Activated CD4-positive, alpha-beta T cell treated with anti-CD3 and anti-CD28 coated beads for 36 hours (primary cell): ENCODE results near the gene GAL. TPM values are rescaled to one million over a fixed set of nuclear protein-coding genes. Genes with fewer than 3 reads are reported as not detected.

ENCODE experiments used
- ATAC-seq: fragments of 200-7000 bp; cut with Tn5 transposase; one replicate; pipeline ENCODE4 v1.10.0; 2021; ENCODE audit warnings: mild to moderate bottlenecking, moderate library complexity
- CTCF ChIA-PET: fragments of 350-600 bp; sonication (Branson Sonifier 250); formaldehyde crosslinking; loops from one replicate; lab custom pipeline; 2021; ENCODE audit warnings: antibody characterized with exemption; lab: Charles Lee
- POLR2A ChIA-PET: fragments of 350-600 bp; sonication (Branson Sonifier 250); formaldehyde crosslinking; loops from one replicate; lab custom pipeline; 2021; ENCODE audit warnings: antibody characterized with exemption, inconsistent platforms; lab: Charles Lee
- DNase-seq: peaks from one replicate; pipeline ENCODE4 v3.0.0-alpha.2; 2020
- H3K27ac Mint-ChIP-seq: one replicate; pipeline ENCODE4 v1.8.0; 2021; ENCODE audit warnings: mixed read lengths
- H3K27me3 Mint-ChIP-seq: one replicate; pipeline ENCODE4 v1.8.0; 2021; ENCODE audit warnings: mixed read lengths
- H3K36me3 Mint-ChIP-seq: one replicate; pipeline ENCODE4 v1.8.0; 2021; ENCODE audit warnings: low read depth, mixed read lengths
- H3K4me1 Mint-ChIP-seq: one replicate; pipeline ENCODE4 v1.8.0; 2021; ENCODE audit warnings: mixed read lengths
- H3K4me3 Mint-ChIP-seq: one replicate; pipeline ENCODE4 v1.8.0; 2021; ENCODE audit warnings: mild to moderate bottlenecking, moderate library complexity, mixed read lengths
- H3K9me3 Mint-ChIP-seq: one replicate; pipeline ENCODE4 v1.8.0; 2021; ENCODE audit warnings: low read depth, mixed read lengths
- intact Hi-C, 2 experiments: fragments of 100-400 bp; cut with DNase I in 1 of 2; cut with micrococcal nuclease in 1 of 2; formaldehyde crosslinking; loops; one replicate each; pipeline versions ENCODE4 v1.14.2 to v1.15.1; 2022 to 2024; cut with DNase I, micrococcal nuclease
- total RNA-seq, 2 experiments: library from RNA; stranded (reverse); gene quantifications; one replicate each; pipeline ENCODE4 v1.2.3, GENCODE V29; 2021

Gene GAL
- total RNA-seq, 2 experiments from 2014 or later: 2.2 to 2.5 TPM

- no peak for ATAC-seq
These were observed 1.5 kb downstream of the GAL start for GRCh38 chr11:68685656-68686380.

GRCh38 chr11:68686486-68686885 is 2.1 kb downstream of the GAL start:
- DNase-seq (no peak), ATAC-seq (no peak)
- ChIA-PET POLR2A (no interaction called here), CTCF (interaction anchor here (0.6 kb wide), 1 partner anchor 9 kb away, joined by 3 read pairs; no protein-coding TSS in a partner anchor)
- no peaks in the 10 kb centered on the region for H3K36me3 Mint-ChIP-seq
- H3K4me3 Mint-ChIP-seq: no peak overlapping the region
- intact Hi-C loops: no loop called here
- no peak overlapping the region for H3K27ac Mint-ChIP-seq
- peaks cover 23% of the 10 kb centered on the region for H3K4me1 Mint-ChIP-seq
- peaks cover 36% of the 10 kb centered on the region for H3K27me3 Mint-ChIP-seq
- H3K9me3 Mint-ChIP-seq: no peaks in the 10 kb centered on the region

More at GRCh38 chr11:68685656-68686380, 1.5 kb downstream of the GAL start:
- intact Hi-C loops: no loop called here
- Mint-ChIP-seq H3K27me3 (peaks cover 36% of the 10 kb centered on the region), H3K9me3 (no peaks in the 10 kb centered on the region), H3K4me3 (no peak overlapping the region), H3K4me1 (peaks cover 16% of the 10 kb centered on the region), H3K36me3 (no peaks in the 10 kb centered on the region), H3K27ac (no peak overlapping the region)
- DNase-seq: no peak
- ChIA-PET POLR2A (no interaction called here), CTCF (interaction anchor here (0.5 kb wide), 1 partner anchor 396 kb away, joined by 3 read pairs; no protein-coding TSS in a partner anchor)

GRCh38 chr11:68687311-68687710 is 3.0 kb downstream of the GAL start:
- no peak for DNase-seq
- peaks cover 31% of the 10 kb centered on the region for H3K27me3 Mint-ChIP-seq
- CTCF ChIA-PET: no interaction called here
- no peak for ATAC-seq
- POLR2A ChIA-PET: no interaction called here
- H3K4me1 Mint-ChIP-seq: peaks cover 23% of the 10 kb centered on the region
- no peaks in the 10 kb centered on the region for H3K9me3 Mint-ChIP-seq
- H3K36me3 Mint-ChIP-seq: no peaks in the 10 kb centered on the region
- intact Hi-C loops: no loop called here
- H3K4me3 Mint-ChIP-seq: no peak overlapping the region
- H3K27ac Mint-ChIP-seq: no peak overlapping the region

- Mint-ChIP-seq H3K27ac (no peak overlapping the region), H3K27me3 (peaks cover 26% of the 10 kb centered on the region)
These were observed 3.6 kb downstream of the GAL start for GRCh38 chr11:68687986-68688385.

GRCh38 chr11:68688881-68689280 is 4.5 kb downstream of the GAL start:
- H3K27ac Mint-ChIP-seq: no peak overlapping the region
- peaks cover 19% of the 10 kb centered on the region for H3K4me1 Mint-ChIP-seq
- no peak overlapping the region for H3K4me3 Mint-ChIP-seq
- peaks cover 20% of the 10 kb centered on the region for H3K27me3 Mint-ChIP-seq
- CTCF ChIA-PET: no interaction called here
- intact Hi-C loops: no loop called here
- POLR2A ChIA-PET: no interaction called here
- ATAC-seq: no peak
- no peaks in the 10 kb centered on the region for H3K36me3 Mint-ChIP-seq
- no peaks in the 10 kb centered on the region for H3K9me3 Mint-ChIP-seq
- no peak for DNase-seq

More at GRCh38 chr11:68687986-68688385, 3.6 kb downstream of the GAL start:
- DNase-seq (no peak), ATAC-seq (no peak)
- H3K4me1 Mint-ChIP-seq: peaks cover 19% of the 10 kb centered on the region
- intact Hi-C loops: no loop called here
- no peaks in the 10 kb centered on the region for H3K9me3 Mint-ChIP-seq
- CTCF ChIA-PET: no interaction called here
- POLR2A ChIA-PET: no interaction called here
- no peak overlapping the region for H3K4me3 Mint-ChIP-seq
- no peaks in the 10 kb centered on the region for H3K36me3 Mint-ChIP-seq

- Mint-ChIP-seq H3K9me3 (no peaks in the 10 kb centered on the region), H3K4me1 (peaks cover 19% of the 10 kb centered on the region), H3K27me3 (peaks cover 20% of the 10 kb centered on the region), H3K36me3 (no peaks in the 10 kb centered on the region), H3K4me3 (no peak overlapping the region), H3K27ac (no peak overlapping the region)
- ATAC-seq (no peak), DNase-seq (no peak)
- ChIA-PET POLR2A (interaction anchor here (0.6 kb wide), 1 partner anchor 69 kb away, joined by 3 read pairs; no protein-coding TSS in a partner anchor), CTCF (no interaction called here)
- intact Hi-C loops: no loop called here
These were observed 5.6 kb downstream of the GAL start for GRCh38 chr11:68689737-68690625.

- intact Hi-C loops: no loop called here
- Mint-ChIP-seq H3K9me3 (no peaks in the 10 kb centered on the region), H3K36me3 (no peaks in the 10 kb centered on the region), H3K4me1 (peaks cover 19% of the 10 kb centered on the region), H3K27ac (no peak overlapping the region), H3K4me3 (no peak overlapping the region), H3K27me3 (peaks cover 14% of the 10 kb centered on the region)
- CTCF ChIA-PET: no interaction called here
- POLR2A ChIA-PET: no interaction called here
- peak; percentile 42 for DNase-seq
- ATAC-seq: peak; percentile 64
These were observed 6.5 kb downstream of the GAL start for GRCh38 chr11:68690671-68691401.

- intact Hi-C loops: no loop called here
- H3K27ac Mint-ChIP-seq: no peak overlapping the region
- CTCF ChIA-PET: no interaction called here
- no peaks in the 10 kb centered on the region for H3K36me3 Mint-ChIP-seq
- DNase-seq (no peak), ATAC-seq (no peak)
- H3K4me3 Mint-ChIP-seq: no peak overlapping the region
- H3K27me3 Mint-ChIP-seq: peaks cover 10% of the 10 kb centered on the region
- POLR2A ChIA-PET: no interaction called here
- peaks cover 19% of the 10 kb centered on the region for H3K4me1 Mint-ChIP-seq
- peaks cover 3% of the 10 kb centered on the region for H3K9me3 Mint-ChIP-seq
These were observed 7.0 kb downstream of the GAL start for GRCh38 chr11:68691402-68691784.

- no peak overlapping the region for H3K4me3 Mint-ChIP-seq
- DNase-seq: no peak
- ChIA-PET CTCF (no interaction called here), POLR2A (no interaction called here)
- H3K36me3 Mint-ChIP-seq: no peaks in the 10 kb centered on the region
- peaks cover 19% of the 10 kb centered on the region for H3K4me1 Mint-ChIP-seq
- intact Hi-C loops: no loop called here
- ATAC-seq: no peak
- no peak overlapping the region for H3K27ac Mint-ChIP-seq
- H3K9me3 Mint-ChIP-seq: peaks cover 6% of the 10 kb centered on the region
- peaks cover 10% of the 10 kb centered on the region for H3K27me3 Mint-ChIP-seq
These were observed 7.8 kb downstream of the GAL start for GRCh38 chr11:68692115-68692514.

GRCh38 chr11:68692871-68693483 is 8.6 kb downstream of the GAL start:
- DNase-seq: no peak
- H3K27ac Mint-ChIP-seq: no peak overlapping the region
- peaks cover 19% of the 10 kb centered on the region for H3K4me1 Mint-ChIP-seq
- ChIA-PET CTCF (no interaction called here), POLR2A (no interaction called here)
- H3K27me3 Mint-ChIP-seq: peaks cover 4% of the 10 kb centered on the region
- intact Hi-C loops: no loop called here
- H3K36me3 Mint-ChIP-seq: no peaks in the 10 kb centered on the region
- peaks cover 8% of the 10 kb centered on the region for H3K9me3 Mint-ChIP-seq
- ATAC-seq: no peak
- no peak overlapping the region for H3K4me3 Mint-ChIP-seq

- Mint-ChIP-seq H3K27me3 (peaks cover 4% of the 10 kb centered on the region), H3K4me3 (no peak overlapping the region), H3K27ac (no peak overlapping the region), H3K4me1 (peaks cover 19% of the 10 kb centered on the region), H3K9me3 (peaks cover 8% of the 10 kb centered on the region), H3K36me3 (no peaks in the 10 kb centered on the region)
- ChIA-PET POLR2A (no interaction called here), CTCF (no interaction called here)
- ATAC-seq (no peak), DNase-seq (no peak)
- intact Hi-C loops: no loop called here
These were observed 9.1 kb downstream of the GAL start for GRCh38 chr11:68693484-68693882.
